Adrenal gland (tissue), 12 donors: Measurements from ENCODE around the gene SEMA5A. TPM values are rescaled to one million over a fixed set of nuclear protein-coding genes. Genes with fewer than 3 reads are reported as not detected.

Experiments used
- DNase-seq, 7 donors: peaks; one replicate each; pipeline ENCODE4 v3.0.0-alpha.2; 2019 to 2020
- H3K27ac ChIP-seq, 5 donors: fragments of 200-600 bp; sonication (generic) in 4 of 5; 1 replicate in 3 of 5; 2 replicates in 2 of 5; pipeline versions ENCODE4 v1.5.1 to v1.8.0; 2016 to 2020; ENCODE audit warnings: mild to moderate bottlenecking in 1 of 5
- H3K27me3 ChIP-seq: fragments of 200-600 bp; 2 replicates; pipeline ENCODE4 v1.8.0; 2021
- H3K36me3 ChIP-seq, 2 donors: fragments of 200-600 bp; replicated peaks in 1 of 2; 1 replicate in 1 of 2; 2 replicates in 1 of 2; pipeline versions ENCODE4 v1.5.1 to v1.8.0; 2018 to 2022
- H3K4me1 ChIP-seq, 2 donors: fragments of 200-600 bp; replicated peaks in 1 of 2; 1 replicate in 1 of 2; 2 replicates in 1 of 2; pipeline versions ENCODE4 v1.5.1 to v1.8.0; 2018 to 2021
- H3K4me3 ChIP-seq, 4 donors: fragments of 200-600 bp; sonication (generic) in 3 of 4; one replicate each; pipeline ENCODE4 v1.5.1; 2016 to 2018
- H3K9me3 ChIP-seq, 3 donors: fragments of 200-600 bp; sonication (generic) in 1 of 3; replicated peaks in 1 of 3; 1 replicate in 2 of 3; 2 replicates in 1 of 3; pipeline versions ENCODE4 v1.5.1 to v1.8.0; 2016 to 2021
- POLR2A ChIP-seq, 2 donors: fragments of 450-650 bp; IDR thresholded peaks; one replicate each; pipeline ENCODE4 v1.6.1; 2017; ENCODE audit warnings: antibody characterized with exemption in 2 of 2, mild to moderate bottlenecking in 2 of 2, moderate library complexity in 1 of 2
- WGBS, 4 donors: extraction: QIAGEN DNeasy Blood & Tissue Kit in 2 of 4; methylation state at CpG; one replicate each; pipeline versions ENCODE4 v1.1.5 to v1.1.7; 2013 to 2017; 5-methylcytosine and 5-hydroxymethylcytosine counted together
- intact Hi-C, 2 donors: fragments of 100-400 bp; cut with DNase I; formaldehyde crosslinking; loops; one replicate each; pipeline versions ENCODE4 v1.14.1 to v1.15.0; 2022 to 2023
- polyA plus RNA-seq, 3 donors: library from polyadenylated mRNA; stranded (reverse); fragments of 200-250 nt in 2 of 3; fragments of 350-450 nt in 1 of 3; fragmentation: Illumina TruSeq in 1 of 3; extraction: RNeasy Lipid Tissue Mini Kit (QIAGEN cat#74804) in 1 of 3; gene quantifications; one replicate each; pipeline ENCODE4 v1.2.3, GENCODE V29; 2013 to 2014
- total RNA-seq, 9 donors: library from RNA; depleted of rRNA in 4 of 9; stranded (reverse); fragments of >200 nt in 4 of 9; fragments of 120-200 nt in 1 of 9; fragmentation: NEBNext Ultra II Directional in 1 of 9; extraction: Animal tissue kit (Norgen Biotek cat#: 25700) in 1 of 9; gene quantifications; one replicate each; pipeline versions ENCODE4 v1.1.0 to v1.2.4, GENCODE V29; 2013 to 2023
- TF ChIP-seq, protein P1 (sequence below), 6 experiments: fragments of 450-650 bp in 4 of 6; fragments of 200-600 bp in 2 of 6; sonication (generic) in 1 of 6; IDR thresholded peaks; 1 replicate in 5 of 6; 2 replicates in 1 of 6; pipeline versions ENCODE4 v1.5.1 to v1.8.0; 2016 to 2021; ENCODE audit warnings: antibody characterized with exemption in 6 of 6, mild to moderate bottlenecking in 2 of 6, moderate library complexity in 1 of 6
- donor health status: healthy with polysubstance abuse.
- donor health status: Bipolar disorder and iron deficiency.
- donor health status: DM: yes; HTN: yes; CAD: no.
- donor health status: DM: no; HTN: no; CAD: no.
- donor health status: DM: no; HTN: no; CAD: no.
- donor health status: DM: yes; HTN: yes; CAD: no.

Gene SEMA5A
- total and polyA plus RNA-seq, 12 donors = 0.40 to 6.0 (median 2.6) TPM

DNA sequence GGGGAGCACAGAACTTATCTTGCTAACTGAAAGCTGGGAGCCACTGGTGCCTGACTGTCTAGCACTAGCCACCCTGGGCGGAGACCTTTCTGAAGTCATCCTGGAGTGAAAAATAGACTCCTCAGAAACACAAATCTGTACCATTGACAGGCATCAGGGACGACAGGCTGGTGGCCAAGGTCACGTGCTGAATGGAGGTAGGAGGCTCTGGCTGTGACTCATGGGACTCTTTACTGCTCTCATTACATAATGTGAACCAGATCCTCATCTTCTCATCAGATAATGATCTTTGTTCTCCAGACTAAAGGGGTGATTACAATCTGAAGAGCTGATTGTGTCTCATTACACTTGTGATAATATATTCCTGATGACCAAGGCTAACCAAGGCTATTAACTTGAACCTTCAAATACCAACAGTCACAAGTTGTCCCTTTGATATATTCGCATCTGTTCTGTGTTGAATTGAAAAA, 91.8 kb downstream of the SEMA5A start:
- intact Hi-C loops = no loop called here
- peak overlapping the region in 1 of 5 donors; percentile 17 for H3K27ac ChIP-seq
- H3K4me3 ChIP-seq = no peak overlapping the region
- H3K9me3 ChIP-seq = no peaks in the 10 kb centered on the region
- TF ChIP-seq, protein P1, sequence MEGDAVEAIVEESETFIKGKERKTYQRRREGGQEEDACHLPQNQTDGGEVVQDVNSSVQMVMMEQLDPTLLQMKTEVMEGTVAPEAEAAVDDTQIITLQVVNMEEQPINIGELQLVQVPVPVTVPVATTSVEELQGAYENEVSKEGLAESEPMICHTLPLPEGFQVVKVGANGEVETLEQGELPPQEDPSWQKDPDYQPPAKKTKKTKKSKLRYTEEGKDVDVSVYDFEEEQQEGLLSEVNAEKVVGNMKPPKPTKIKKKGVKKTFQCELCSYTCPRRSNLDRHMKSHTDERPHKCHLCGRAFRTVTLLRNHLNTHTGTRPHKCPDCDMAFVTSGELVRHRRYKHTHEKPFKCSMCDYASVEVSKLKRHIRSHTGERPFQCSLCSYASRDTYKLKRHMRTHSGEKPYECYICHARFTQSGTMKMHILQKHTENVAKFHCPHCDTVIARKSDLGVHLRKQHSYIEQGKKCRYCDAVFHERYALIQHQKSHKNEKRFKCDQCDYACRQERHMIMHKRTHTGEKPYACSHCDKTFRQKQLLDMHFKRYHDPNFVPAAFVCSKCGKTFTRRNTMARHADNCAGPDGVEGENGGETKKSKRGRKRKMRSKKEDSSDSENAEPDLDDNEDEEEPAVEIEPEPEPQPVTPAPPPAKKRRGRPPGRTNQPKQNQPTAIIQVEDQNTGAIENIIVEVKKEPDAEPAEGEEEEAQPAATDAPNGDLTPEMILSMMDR (IDR thresholded peaks at IDR 0.05) = no peak
- TF ChIP-seq POLR2A (IDR thresholded peaks at IDR 0.05) = no peak
- no peaks in the 10 kb centered on the region for H3K4me1 ChIP-seq
- no peaks in the 10 kb centered on the region for H3K27me3 ChIP-seq
- 38 to 42% (median 41%) methylated on average over 4 of the region's 4 CpGs for WGBS, 4 donors
- DNase-seq = peak in 5 of 7 donors; percentile 21 to 56 (median 28)
- no peaks in the 10 kb centered on the region for H3K36me3 ChIP-seq

DNA sequence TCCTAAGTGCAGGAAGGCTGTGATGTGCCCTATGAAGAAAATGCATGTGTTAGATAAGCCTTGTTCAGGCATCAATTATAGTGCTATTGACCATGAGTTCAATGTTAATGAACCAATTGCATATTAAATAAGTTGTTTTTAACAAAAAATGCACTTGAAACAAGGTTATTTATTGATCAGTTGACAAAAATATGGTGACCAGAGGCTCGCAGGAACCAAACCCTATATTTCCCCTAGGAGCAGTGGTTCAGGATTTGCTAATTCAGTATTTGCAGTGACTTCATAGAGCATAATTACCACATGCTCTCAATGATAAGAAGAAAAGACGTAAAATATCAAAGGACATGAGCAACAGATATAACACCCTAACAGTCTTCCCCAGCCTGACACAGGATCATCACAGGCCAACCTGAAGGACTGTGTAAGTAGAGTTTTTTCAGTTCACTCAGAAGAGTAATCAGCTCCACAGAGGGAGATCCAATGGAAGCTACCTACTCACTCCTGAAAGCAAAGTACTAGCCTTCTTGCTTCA, 92.3 kb downstream of the SEMA5A start:
- no peaks in the 10 kb centered on the region for H3K9me3 ChIP-seq
- H3K36me3 ChIP-seq = no peaks in the 10 kb centered on the region
- WGBS, 4 donors = 61 to 75% (median 71%) methylated on average over 2 of the region's 2 CpGs
- no peak for DNase-seq
- peak overlapping the region in 1 of 5 donors; percentile 17 for H3K27ac ChIP-seq
- no peaks in the 10 kb centered on the region for H3K27me3 ChIP-seq
- H3K4me1 ChIP-seq = no peaks in the 10 kb centered on the region
- TF ChIP-seq, protein P1 (IDR thresholded peaks at IDR 0.05) = no peak
- TF ChIP-seq POLR2A (IDR thresholded peaks at IDR 0.05) = no peak
- no peak overlapping the region for H3K4me3 ChIP-seq
- intact Hi-C loops = no loop called here

DNA sequence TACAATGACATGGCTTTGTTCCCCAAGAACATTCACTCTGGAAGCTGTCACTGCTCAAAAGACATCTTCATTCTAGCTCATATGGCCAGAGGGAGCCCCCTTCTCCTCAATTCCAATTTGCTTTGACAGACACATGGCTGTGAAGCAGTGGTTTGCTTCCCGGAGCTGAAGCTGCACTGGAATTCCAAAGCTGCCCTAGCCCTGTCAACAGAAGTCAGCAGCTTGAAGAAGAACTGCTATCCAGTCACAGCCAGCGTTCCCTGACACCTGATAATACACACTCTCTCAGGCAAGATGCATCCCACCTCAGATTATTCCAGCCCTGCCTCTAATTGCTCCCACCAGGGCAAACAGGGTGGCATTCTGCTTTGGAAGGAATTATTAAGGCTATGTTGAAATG, 93.7 kb downstream of the SEMA5A start:
- DNase-seq = no peak
- Histone ChIP-seq H3K27ac (no peak overlapping the region), H3K4me1 (no peaks in the 10 kb centered on the region), H3K27me3 (no peaks in the 10 kb centered on the region), H3K4me3 (no peak overlapping the region), H3K9me3 (no peaks in the 10 kb centered on the region), H3K36me3 (no peaks in the 10 kb centered on the region)
- TF ChIP-seq, protein P1 (IDR thresholded peaks at IDR 0.05) = no peak
- TF ChIP-seq POLR2A (IDR thresholded peaks at IDR 0.05) = no peak
- WGBS, 4 donors = 68 to 76% (median 70%) methylated on average over 2 of the region's 2 CpGs
- intact Hi-C loops = no loop called here

DNA sequence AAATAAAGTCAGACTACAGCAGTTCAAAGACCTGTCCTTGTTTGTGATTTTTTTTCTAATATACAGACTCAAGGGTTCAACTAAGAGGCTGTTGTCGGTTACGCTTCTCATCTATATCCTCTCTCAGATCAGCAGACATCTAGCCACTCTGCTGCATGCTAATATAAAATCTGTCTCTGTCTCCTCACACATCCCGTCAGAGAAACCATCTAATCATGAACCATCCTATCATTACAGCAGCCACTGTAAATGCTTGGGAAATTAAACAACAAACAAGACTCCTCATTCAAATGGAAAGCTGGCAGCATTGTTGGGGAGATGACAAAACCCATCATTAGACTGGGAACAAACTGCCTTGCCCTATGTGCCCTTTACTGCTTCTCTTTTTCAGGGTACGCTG, 94.8 kb downstream of the SEMA5A start:
- 82 to 91% (median 87%) methylated on average over 4 of the region's 4 CpGs for WGBS, 4 donors
- intact Hi-C loops = no loop called here

More for the DNA sequence above, 94.8 kb downstream of the SEMA5A start:
- H3K27me3 ChIP-seq = no peaks in the 10 kb centered on the region
- DNase-seq = no peak
- no peak overlapping the region for H3K27ac ChIP-seq
- no peaks in the 10 kb centered on the region for H3K36me3 ChIP-seq
- TF ChIP-seq POLR2A (IDR thresholded peaks at IDR 0.05) = no peak
- TF ChIP-seq, protein P1 (IDR thresholded peaks at IDR 0.05) = no peak
- H3K4me1 ChIP-seq = no peaks in the 10 kb centered on the region
- H3K9me3 ChIP-seq = no peaks in the 10 kb centered on the region
- no peak overlapping the region for H3K4me3 ChIP-seq
